ENCODE results near the gene TOP2A. TPM values are rescaled to one million over a fixed set of nuclear protein-coding genes. Genes with fewer than 3 reads are reported as not detected.
"Not testable (repeated sequence)": the region's sequence is repeated elsewhere in the genome, so short reads cannot be mapped to it uniquely, and the experiment has no call there.

TOP2A gene
- total RNA-seq, 1 donor from 2014 or later, result 32.4 TPM

GRCh38 chr17:40419559-40420331, 2.0 kb upstream of the TOP2A start:
- Mint-ChIP-seq H3K4me1 (ENCODE audit: low read depth, unreplicated experiment) (no peaks in the 10 kb centered on the region), H3K4me3 (ENCODE audit: unreplicated experiment) (peak overlapping the region; percentile 30), H3K27me3 (ENCODE audit: unreplicated experiment) (peaks cover 2% of the 10 kb centered on the region), H3K9me3 (ENCODE audit: unreplicated experiment) (peaks cover 5% of the 10 kb centered on the region), H3K27ac (ENCODE audit: unreplicated experiment) (no peak overlapping the region), H3K36me3 (ENCODE audit: unreplicated experiment) (no peaks in the 10 kb centered on the region)
- DNase-seq, result no peak
- TF ChIP-seq, protein P1, sequence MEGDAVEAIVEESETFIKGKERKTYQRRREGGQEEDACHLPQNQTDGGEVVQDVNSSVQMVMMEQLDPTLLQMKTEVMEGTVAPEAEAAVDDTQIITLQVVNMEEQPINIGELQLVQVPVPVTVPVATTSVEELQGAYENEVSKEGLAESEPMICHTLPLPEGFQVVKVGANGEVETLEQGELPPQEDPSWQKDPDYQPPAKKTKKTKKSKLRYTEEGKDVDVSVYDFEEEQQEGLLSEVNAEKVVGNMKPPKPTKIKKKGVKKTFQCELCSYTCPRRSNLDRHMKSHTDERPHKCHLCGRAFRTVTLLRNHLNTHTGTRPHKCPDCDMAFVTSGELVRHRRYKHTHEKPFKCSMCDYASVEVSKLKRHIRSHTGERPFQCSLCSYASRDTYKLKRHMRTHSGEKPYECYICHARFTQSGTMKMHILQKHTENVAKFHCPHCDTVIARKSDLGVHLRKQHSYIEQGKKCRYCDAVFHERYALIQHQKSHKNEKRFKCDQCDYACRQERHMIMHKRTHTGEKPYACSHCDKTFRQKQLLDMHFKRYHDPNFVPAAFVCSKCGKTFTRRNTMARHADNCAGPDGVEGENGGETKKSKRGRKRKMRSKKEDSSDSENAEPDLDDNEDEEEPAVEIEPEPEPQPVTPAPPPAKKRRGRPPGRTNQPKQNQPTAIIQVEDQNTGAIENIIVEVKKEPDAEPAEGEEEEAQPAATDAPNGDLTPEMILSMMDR (IDR thresholded peaks at IDR 0.05; ENCODE audit: partially characterized antibody, unreplicated experiment), result no peak

DNA sequence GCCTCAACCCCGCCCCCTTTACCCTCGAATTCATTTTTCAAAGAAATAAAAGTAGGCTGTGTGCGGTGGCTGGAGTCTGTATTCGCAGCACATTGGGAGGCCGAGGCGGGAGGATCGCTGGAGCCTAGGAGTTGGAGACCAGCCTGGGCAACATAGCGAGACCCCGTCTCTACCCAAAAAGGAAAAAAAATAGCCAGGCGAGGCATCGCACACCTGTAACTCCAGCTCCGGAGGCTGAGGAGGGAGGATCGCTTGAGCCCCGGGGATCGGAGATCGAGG, 671 bp upstream of the TOP2A start:
- peaks cover 2% of the 10 kb centered on the region for H3K27me3 Mint-ChIP-seq (ENCODE audit: unreplicated experiment)
- no peaks in the 10 kb centered on the region for H3K36me3 Mint-ChIP-seq (ENCODE audit: unreplicated experiment)
- no peaks in the 10 kb centered on the region for H3K4me1 Mint-ChIP-seq (ENCODE audit: low read depth, unreplicated experiment)
- TF ChIP-seq, protein P1 (IDR thresholded peaks at IDR 0.05; ENCODE audit: partially characterized antibody, unreplicated experiment), result no peak
- DNase-seq, result no peak
- peak overlapping the region; percentile 78 for H3K27ac Mint-ChIP-seq (ENCODE audit: unreplicated experiment)
- H3K9me3 Mint-ChIP-seq (ENCODE audit: unreplicated experiment), result peaks cover 5% of the 10 kb centered on the region
- H3K4me3 Mint-ChIP-seq (ENCODE audit: unreplicated experiment), result peak overlapping the region; percentile 96

- Mint-ChIP-seq H3K9me3 (ENCODE audit: unreplicated experiment) (peaks cover 5% of the 10 kb centered on the region), H3K4me3 (ENCODE audit: unreplicated experiment) (peak overlapping the region; percentile 96), H3K27me3 (ENCODE audit: unreplicated experiment) (peaks cover 2% of the 10 kb centered on the region), H3K36me3 (ENCODE audit: unreplicated experiment) (no peaks in the 10 kb centered on the region), H3K4me1 (ENCODE audit: low read depth, unreplicated experiment) (no peaks in the 10 kb centered on the region), H3K27ac (ENCODE audit: unreplicated experiment) (peak overlapping the region; percentile 64)
- DNase-seq, result no peak
- TF ChIP-seq, protein P1 (IDR thresholded peaks at IDR 0.05; ENCODE audit: partially characterized antibody, unreplicated experiment), result no peak
Measured at GRCh38 chr17:40417258-40417608, 463 bp downstream of the TOP2A start.

- Mint-ChIP-seq H3K9me3 (ENCODE audit: unreplicated experiment) (peaks cover 5% of the 10 kb centered on the region), H3K4me3 (ENCODE audit: unreplicated experiment) (peak overlapping the region; percentile 96), H3K36me3 (ENCODE audit: unreplicated experiment) (no peaks in the 10 kb centered on the region), H3K4me1 (ENCODE audit: low read depth, unreplicated experiment) (no peaks in the 10 kb centered on the region), H3K27ac (ENCODE audit: unreplicated experiment) (no peak overlapping the region), H3K27me3 (ENCODE audit: unreplicated experiment) (peaks cover 2% of the 10 kb centered on the region)
- TF ChIP-seq, protein P1 (IDR thresholded peaks at IDR 0.05; ENCODE audit: partially characterized antibody, unreplicated experiment), result no peak
- DNase-seq, result no peak
Measured at GRCh38 chr17:40416671-40417070, 1.0 kb downstream of the TOP2A start.

DNA sequence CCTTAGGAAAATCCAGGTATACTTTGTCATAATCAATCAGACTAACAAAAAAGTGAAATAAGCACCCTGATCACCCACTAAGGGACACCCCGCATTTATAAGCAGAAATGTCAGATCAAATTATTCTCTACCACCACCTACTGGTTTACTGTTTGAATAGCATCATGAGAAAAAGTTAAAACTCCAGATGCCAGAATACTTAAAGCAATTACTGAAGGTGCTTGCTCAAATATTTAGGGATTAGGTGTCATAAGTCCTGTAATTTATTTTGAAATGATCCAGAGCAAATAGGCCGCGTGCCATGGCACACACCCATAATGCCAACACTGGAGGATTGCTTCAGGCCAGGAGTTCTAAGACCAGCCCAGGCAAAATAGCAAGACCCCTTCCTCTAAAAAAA, 2.3 kb downstream of the TOP2A start:
- DNase-seq, result no peak
- H3K36me3 Mint-ChIP-seq (ENCODE audit: unreplicated experiment), result no peaks in the 10 kb centered on the region
- peaks cover 5% of the 10 kb centered on the region for H3K9me3 Mint-ChIP-seq (ENCODE audit: unreplicated experiment)
- no peak overlapping the region for H3K4me3 Mint-ChIP-seq (ENCODE audit: unreplicated experiment)
- peaks cover 2% of the 10 kb centered on the region for H3K27me3 Mint-ChIP-seq (ENCODE audit: unreplicated experiment)
- H3K27ac Mint-ChIP-seq (ENCODE audit: unreplicated experiment), result no peak overlapping the region
- TF ChIP-seq, protein P1 (IDR thresholded peaks at IDR 0.05; ENCODE audit: partially characterized antibody, unreplicated experiment), result peak; percentile 79
- no peaks in the 10 kb centered on the region for H3K4me1 Mint-ChIP-seq (ENCODE audit: low read depth, unreplicated experiment)

DNA sequence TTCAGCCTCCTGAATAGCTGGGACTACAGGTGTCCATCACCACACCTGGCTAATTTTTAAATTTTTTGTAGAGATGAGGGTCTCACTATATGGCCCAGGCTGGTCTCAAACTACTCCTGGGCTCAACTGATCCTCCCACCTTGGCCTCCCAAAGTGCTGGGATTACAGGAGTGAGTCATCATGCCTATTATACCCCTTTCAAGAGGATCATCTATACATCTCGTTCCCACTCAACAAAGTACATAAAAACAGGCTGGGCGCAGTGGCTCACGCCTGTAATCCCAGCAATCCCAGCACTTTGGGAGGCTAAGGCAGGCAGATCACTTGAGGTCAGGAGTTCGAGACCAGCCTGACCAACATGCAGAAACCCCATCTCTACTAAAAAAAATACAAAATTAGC, 3.4 kb downstream of the TOP2A start:
- not testable (repeated sequence) for H3K36me3 Mint-ChIP-seq (ENCODE audit: unreplicated experiment); H3K9me3 Mint-ChIP-seq (ENCODE audit: unreplicated experiment); H3K27me3 Mint-ChIP-seq (ENCODE audit: unreplicated experiment); H3K27ac Mint-ChIP-seq (ENCODE audit: unreplicated experiment); H3K4me3 Mint-ChIP-seq (ENCODE audit: unreplicated experiment); DNase-seq; H3K4me1 Mint-ChIP-seq (ENCODE audit: low read depth, unreplicated experiment)
